GM03348 (cell line): ENCODE measurements around the gene ATP6V1G2.

ENCODE experiments used
- DNase-seq: peaks from one replicate; pipeline ENCODE4 v3.0.0; 2012; ENCODE audit warnings: low spot score

ATP6V1G2 gene

GRCh38 chr6:31547727-31548543, 1.5 kb upstream of the ATP6V1G2 start:
- DNase-seq = no peak

GRCh38 chr6:31546958-31547726, 734 bp upstream of the ATP6V1G2 start, which contains the start of gene NFKBIL1:
NFKBIL1 (plus strand) TSS chr6:31547608; CDS start chr6:31547695, 87 bp downstream.
- DNase-seq = peak; percentile 96

- DNase-seq = no peak
These were observed 1.1 kb downstream of the ATP6V1G2 start for GRCh38 chr6:31545291-31545690.

- DNase-seq = no peak
These were observed 1.7 kb downstream of the ATP6V1G2 start for GRCh38 chr6:31544676-31545075.

- no peak for DNase-seq
These were observed 2.8 kb downstream of the ATP6V1G2 start for GRCh38 chr6:31543639-31544038.

GRCh38 chr6:31541658-31542521, 4.5 kb downstream of the ATP6V1G2 start, which contains the start of gene DDX39B:
DDX39B (minus strand) TSS chr6:31542003; CDS start chr6:31540532, 1,471 bp downstream.
- peak; percentile 96 for DNase-seq

- peak; percentile 64 for DNase-seq
These were observed 5.2 kb downstream of the ATP6V1G2 start for GRCh38 chr6:31541059-31541657.

GRCh38 chr6:31540640-31541039, 5.8 kb downstream of the ATP6V1G2 start:
- no peak for DNase-seq

GRCh38 chr6:31538805-31539400, 7.5 kb downstream of the ATP6V1G2 start:
- DNase-seq = no peak

GRCh38 chr6:31535538-31536324, 10.7 kb downstream of the ATP6V1G2 start:
- no peak for DNase-seq

- no peak for DNase-seq
These were observed 11.8 kb downstream of the ATP6V1G2 start for GRCh38 chr6:31534521-31535040.

- no peak for DNase-seq
These were observed 12.4 kb downstream of the ATP6V1G2 start for GRCh38 chr6:31534011-31534410.

- no peak for DNase-seq
These were observed 13.0 kb downstream of the ATP6V1G2 start for GRCh38 chr6:31533455-31533841.

- DNase-seq = no peak
These were observed 13.6 kb downstream of the ATP6V1G2 start for GRCh38 chr6:31532644-31533454.

- DNase-seq = no peak
These were observed 14.4 kb downstream of the ATP6V1G2 start for GRCh38 chr6:31531771-31532643.

- DNase-seq = no peak
These were observed 15.2 kb downstream of the ATP6V1G2 start for GRCh38 chr6:31531162-31531561.

GRCh38 chr6:31530659-31531058, 15.7 kb downstream of the ATP6V1G2 start:
- DNase-seq = no peak
